GM13976 (cell line): ENCODE measurements around the gene OR10T2.
"Not testable (repeated sequence)": the region's sequence is repeated elsewhere in the genome, so short reads cannot be mapped to it uniquely, and the experiment has no call there.

ENCODE experiments used
- DNase-seq: peaks from one replicate; pipeline ENCODE4 v3.0.0; 2012; ENCODE audit warnings: low spot score
- in situ Hi-C: fragments of 300-500 bp; cut with MboI; formaldehyde crosslinking; loops from one replicate; pipeline ENCODE4 v1.12.0; 2022; ENCODE audit warnings: low sequenced_read_pairs, mixed read lengths, inconsistent platforms; ENCODE audit not compliant: unreplicated experiment
- TF ChIP-seq, protein P1 (sequence below): IDR thresholded peaks from 2 replicates; pipeline ENCODE4 v1.5.1; 2012; ENCODE audit warnings: borderline replicate concordance, mild to moderate bottlenecking; ENCODE audit not compliant: insufficient read depth; ENCODE audit errors: extremely low read depth, missing control alignments, control extremely low read depth

OR10T2 gene

DNA sequence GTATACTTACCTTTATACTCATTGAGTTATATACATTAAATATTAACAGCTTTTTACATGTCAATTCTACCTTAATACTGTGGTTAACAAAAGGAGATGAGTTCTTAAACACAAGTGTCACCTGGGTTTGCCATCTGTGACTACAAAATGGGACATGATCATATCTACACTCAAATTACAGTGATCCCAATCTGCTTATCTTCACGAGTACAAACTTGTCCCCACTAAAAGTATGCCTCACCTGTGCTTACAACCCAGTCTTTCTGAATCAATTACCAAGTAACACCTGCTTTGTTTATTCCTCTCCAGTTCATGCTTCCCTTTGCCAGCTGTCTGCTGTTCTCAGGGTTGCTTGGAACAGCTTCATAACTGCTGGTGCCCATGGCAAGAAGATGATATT lies 36.8 kb downstream of the OR10T2 start:
- DNase-seq: no peak
- TF ChIP-seq, protein P1, sequence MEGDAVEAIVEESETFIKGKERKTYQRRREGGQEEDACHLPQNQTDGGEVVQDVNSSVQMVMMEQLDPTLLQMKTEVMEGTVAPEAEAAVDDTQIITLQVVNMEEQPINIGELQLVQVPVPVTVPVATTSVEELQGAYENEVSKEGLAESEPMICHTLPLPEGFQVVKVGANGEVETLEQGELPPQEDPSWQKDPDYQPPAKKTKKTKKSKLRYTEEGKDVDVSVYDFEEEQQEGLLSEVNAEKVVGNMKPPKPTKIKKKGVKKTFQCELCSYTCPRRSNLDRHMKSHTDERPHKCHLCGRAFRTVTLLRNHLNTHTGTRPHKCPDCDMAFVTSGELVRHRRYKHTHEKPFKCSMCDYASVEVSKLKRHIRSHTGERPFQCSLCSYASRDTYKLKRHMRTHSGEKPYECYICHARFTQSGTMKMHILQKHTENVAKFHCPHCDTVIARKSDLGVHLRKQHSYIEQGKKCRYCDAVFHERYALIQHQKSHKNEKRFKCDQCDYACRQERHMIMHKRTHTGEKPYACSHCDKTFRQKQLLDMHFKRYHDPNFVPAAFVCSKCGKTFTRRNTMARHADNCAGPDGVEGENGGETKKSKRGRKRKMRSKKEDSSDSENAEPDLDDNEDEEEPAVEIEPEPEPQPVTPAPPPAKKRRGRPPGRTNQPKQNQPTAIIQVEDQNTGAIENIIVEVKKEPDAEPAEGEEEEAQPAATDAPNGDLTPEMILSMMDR: no peak
- in situ Hi-C loops: no loop called here

DNA sequence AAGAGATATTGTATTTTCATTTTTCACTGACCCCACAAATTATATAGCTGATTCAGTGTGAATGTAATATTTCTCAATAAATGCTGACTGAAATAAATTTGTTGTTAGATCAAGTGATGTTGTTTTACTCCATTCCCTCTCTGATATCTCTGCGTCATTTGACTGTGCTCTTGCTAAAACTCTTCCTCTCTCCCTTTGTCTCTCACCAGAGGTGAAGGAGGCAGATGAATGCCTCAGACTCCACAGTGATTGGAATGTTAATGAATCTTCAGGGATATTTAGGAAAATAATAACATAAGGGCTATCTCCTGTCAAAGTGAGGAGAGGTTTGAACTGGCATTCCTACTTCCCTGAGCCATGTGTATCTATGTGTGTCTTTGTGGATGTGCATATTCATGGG lies 41.8 kb downstream of the OR10T2 start:
- DNase-seq: no peak
- TF ChIP-seq, protein P1: no peak
- in situ Hi-C loops: no loop called here

DNA sequence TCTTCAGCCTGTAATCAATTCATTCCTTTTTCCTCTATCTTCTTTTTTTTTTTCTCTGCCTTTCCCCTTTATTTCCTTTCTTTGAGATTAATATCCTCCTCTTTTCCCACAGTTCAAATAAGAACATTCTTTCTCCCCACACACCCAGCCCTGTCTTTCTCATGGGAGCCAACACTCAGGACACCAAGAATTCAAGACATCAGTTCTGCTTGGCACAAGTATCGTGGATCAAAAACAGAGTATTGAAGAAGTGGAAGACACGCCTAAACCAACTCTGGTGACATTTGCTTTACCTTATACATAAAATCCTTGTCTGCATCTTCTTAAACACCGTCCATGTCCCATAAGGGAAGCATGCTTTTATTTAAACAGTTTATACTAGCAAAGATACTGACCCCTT lies 42.6 kb downstream of the OR10T2 start:
- in situ Hi-C loops: no loop called here
- TF ChIP-seq, protein P1: no peak
- DNase-seq: no peak

DNA sequence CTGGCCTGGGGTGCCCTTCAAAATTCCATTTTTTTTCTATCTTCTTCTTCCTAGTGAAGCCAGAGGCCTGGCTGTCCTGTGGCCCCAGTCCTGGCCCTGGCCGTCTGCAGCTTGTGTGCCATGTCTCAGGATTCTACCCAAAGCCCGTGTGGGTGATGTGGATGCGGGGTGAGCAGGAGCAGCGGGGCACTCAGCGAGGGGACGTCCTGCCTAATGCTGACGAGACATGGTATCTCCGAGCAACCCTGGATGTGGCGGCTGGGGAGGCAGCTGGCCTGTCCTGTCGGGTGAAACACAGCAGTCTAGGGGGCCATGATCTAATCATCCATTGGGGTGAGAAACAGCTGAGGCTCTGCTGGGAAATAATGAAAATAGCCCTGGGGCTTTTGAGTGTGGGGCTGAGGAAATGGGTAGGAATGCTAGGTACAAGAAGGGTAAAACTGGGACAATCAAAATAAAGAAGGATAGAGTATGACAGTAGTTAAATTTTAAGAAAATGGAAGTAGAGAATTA lies 43.4 kb downstream of the OR10T2 start:
- TF ChIP-seq, protein P1: no peak
- in situ Hi-C loops: no loop called here
- no peak for DNase-seq

DNA sequence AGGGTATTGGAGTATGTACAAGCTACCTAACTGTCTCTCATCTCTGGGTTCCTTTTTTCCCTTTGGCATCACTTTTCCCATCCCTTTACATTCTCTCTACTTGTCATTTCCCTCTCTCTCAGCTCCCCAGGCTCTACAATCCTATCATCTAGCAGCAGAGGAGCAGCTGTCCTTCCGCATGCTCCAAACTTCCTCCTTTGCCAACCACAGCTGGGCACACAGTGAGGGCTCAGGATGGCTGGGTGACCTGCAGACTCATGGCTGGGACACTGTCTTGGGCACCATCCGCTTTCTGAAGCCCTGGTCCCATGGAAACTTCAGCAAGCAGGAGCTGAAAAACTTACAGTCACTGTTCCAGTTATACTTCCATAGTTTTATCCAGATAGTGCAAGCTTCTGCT lies 45.0 kb downstream of the OR10T2 start:
- in situ Hi-C loops: no loop called here
- DNase-seq: no peak
- TF ChIP-seq, protein P1: no peak

DNA sequence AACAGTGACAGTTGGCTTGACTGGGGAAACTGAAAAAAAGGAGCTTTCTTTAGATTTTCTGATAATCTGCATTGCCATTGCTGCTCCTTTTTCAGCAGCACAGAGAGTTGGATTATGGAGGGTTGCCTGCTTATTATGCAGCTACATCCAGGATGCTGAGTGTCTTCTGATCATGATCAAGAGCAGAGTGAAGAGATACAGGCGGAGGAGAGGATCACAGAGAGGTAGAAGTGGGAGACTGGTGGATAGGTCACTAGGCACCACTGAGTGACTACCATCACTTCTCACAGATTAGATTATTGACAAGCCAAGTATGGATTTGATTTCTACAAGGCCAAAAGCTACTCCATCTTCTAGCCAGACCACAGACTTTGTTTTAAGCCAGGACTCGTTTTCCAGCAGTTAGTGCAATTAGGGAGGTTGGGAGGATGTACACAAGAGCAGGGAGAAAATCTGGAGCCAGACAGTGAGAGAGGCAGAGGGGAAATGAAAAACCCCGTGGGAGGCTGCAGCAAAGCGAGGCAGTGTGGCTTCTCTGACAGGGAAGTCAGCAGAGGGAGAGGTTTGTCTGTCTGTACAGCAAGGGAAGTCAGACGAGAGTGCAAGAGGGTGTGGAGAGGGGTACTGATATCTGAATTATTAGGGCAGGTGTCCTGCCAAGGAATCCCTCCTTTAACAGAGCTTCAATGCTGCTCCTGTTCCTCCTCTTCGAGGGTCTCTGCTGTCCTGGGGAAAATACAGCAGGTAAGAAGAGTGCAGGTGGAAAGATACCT lies 45.8 kb downstream of the OR10T2 start, which contains the start of gene CD1E:
CD1E (plus strand) TSS at position 592 of the 773 bp plus-strand sequence; CDS start at position 687, 95 bp downstream.
- peak; percentile 49 for DNase-seq
- in situ Hi-C loops: no loop called here
- TF ChIP-seq, protein P1: no peak

DNA sequence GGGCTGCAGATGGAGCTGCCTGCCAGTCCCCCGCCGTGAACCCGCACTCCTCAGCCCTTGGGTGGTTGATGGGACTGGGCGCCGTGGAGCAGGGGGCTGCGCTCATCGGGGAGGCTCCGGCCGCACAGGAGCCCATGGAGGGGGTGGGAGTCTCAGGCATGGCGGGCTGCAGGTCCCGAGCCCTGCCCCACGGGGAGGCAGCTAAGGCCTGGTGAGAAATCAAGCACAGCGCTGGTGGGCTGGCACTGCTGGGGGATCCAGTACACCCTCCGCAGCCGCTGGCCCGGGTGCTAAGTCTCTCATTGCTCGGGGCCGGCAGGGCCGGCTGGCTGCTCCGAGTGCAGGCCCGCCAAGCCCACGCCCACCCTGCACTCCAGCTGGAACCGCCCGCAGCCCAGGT lies 50.3 kb downstream of the OR10T2 start:
- in situ Hi-C loops, DNase-seq: not testable (repeated sequence)
